ENCODE measurements around the gene EVA1C. TPM values are rescaled to one million over a fixed set of nuclear protein-coding genes. Genes with fewer than 3 reads are reported as not detected.

Gene EVA1C
- total and polyA plus RNA-seq, 2 experiments from 2014 or later, result 4.6 to 6.9 TPM

DNA sequence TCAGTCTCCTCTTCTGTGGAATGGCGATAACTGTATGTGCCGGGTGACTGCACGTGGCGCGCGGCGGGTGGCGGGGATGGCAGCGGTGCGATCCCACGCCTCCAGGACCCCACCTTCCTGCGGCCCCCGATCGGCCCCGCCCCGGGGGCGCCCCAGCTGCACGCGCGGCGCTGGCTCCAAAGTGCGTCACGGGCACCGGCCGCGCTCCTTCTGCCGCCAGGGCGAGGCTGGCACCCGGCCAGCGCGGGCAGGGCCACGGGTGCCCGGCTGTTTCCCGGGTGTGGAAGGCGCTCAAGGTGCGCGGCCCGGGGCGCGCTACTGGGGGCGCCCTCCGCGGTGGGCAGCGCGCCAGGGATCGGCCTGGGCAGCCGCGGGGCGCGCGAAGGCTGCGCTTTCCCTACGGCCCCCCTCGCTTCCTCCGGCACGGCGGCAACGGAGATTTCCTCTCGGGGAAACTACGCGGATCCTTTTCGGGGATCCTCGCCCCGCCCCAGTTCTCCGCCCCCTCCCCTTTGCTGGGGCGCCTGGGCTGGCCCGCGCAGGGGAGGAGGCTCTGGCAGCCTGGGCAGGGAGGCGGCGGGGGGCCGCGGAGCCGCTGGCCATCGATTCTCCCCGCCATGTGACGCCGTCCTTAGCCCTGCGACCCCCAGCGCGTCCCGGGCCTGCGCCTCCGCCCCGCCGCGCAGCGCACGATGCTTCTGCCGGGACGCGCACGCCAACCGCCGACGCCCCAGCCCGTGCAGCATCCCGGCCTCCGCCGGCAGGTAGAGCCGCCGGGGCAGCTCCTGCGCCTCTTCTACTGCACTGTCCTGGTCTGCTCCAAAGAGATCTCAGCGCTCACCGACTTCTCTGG is at the start of gene EVA1C (continued):
- TF ChIP-seq JUNB (IDR thresholded peaks at IDR 0.05; ENCODE audit: unreplicated experiment) (no peak), ZNF114 (CRISPR knock-in tag; IDR thresholded peaks at IDR 0.05) (no peak), EZH2 (IDR thresholded peaks at IDR 0.05; ENCODE audit: low read depth, unreplicated experiment) (peak; percentile 47)

GRCh38 chr21:32364387-32364786 is 48.1 kb upstream of the EVA1C start:
- no peak overlapping the region for H3K27ac ChIP-seq (ENCODE audit: low read depth)
- H3K4me2 ChIP-seq, result no peak overlapping the region
- H3F3A ChIP-seq (replicated peaks; ENCODE audit: low read depth), result 0 out of 2 replicates have a peak, but pooled peaks cover 2% of the 10 kb centered on the region
- DNase-seq (ENCODE audit: low spot score), result no peak
- Mint-ChIP-seq H3K9me3 (no peaks in the 10 kb centered on the region), H3K27me3 (ENCODE audit: insufficient read depth, low read depth, poor library complexity) (peaks cover 6% of the 10 kb centered on the region), H3K27ac (no peak overlapping the region), H3K4me3 (no peak overlapping the region), H3K36me3 (ENCODE audit: low read depth) (peaks cover 90% of the 10 kb centered on the region), H3K4me1 (no peaks in the 10 kb centered on the region)
- TF ChIP-seq ZNF462 (CRISPR knock-in tag; IDR thresholded peaks at IDR 0.05), result no peak
- no peaks in the 10 kb centered on the region for H3K79me2 ChIP-seq (replicated peaks; ENCODE audit: insufficient read depth)
- H3K9me2 ChIP-seq (ENCODE audit: insufficient read depth), result no peaks in the 10 kb centered on the region
- peaks cover 73% of the 10 kb centered on the region for H3K36me3 ChIP-seq (ENCODE audit: insufficient read depth)
- H3K4me1 ChIP-seq (ENCODE audit: insufficient read depth), result no peaks in the 10 kb centered on the region
- H3K4me3 ChIP-seq, result no peak overlapping the region
- no peaks in the 10 kb centered on the region for H3K27me3 ChIP-seq (ENCODE audit: insufficient read depth)
- no peak for ATAC-seq
- H2AFZ ChIP-seq, result no peak overlapping the region
- peaks cover 14% of the 10 kb centered on the region; the same call in 1 of the 2 replicates for H4K20me1 ChIP-seq (replicated peaks; ENCODE audit: insufficient read depth)
